GM12891 (cell line): ENCODE measurements around the gene PGAP1.

Source experiments
- POLR2A ChIP-seq: IDR thresholded peaks from 2 replicates; pipeline ENCODE4 v1.6.1; 2011; ENCODE audit warnings: low read depth, low read length, control low read depth
- POLR2AphosphoS5 ChIP-seq: IDR thresholded peaks from 2 replicates; pipeline ENCODE4 v1.6.1; 2011; ENCODE audit warnings: low read depth, low read length, control low read depth
- TAF1 ChIP-seq: IDR thresholded peaks from 2 replicates; pipeline ENCODE4 v1.6.1; 2011; ENCODE audit warnings: low read depth, low read length, control low read depth

GRCh38 chr2:196956069-196956468 is 29.6 kb upstream of the PGAP1 start:
- no peak for TF ChIP-seq POLR2A
- no peak for TF ChIP-seq POLR2AphosphoS5
- no peak for TF ChIP-seq TAF1
